HG03439 (cell line): ENCODE measurements around the gene RBKS.
"Not testable (repeated sequence)": the region's sequence is repeated elsewhere in the genome, so short reads cannot be mapped to it uniquely, and the experiment has no call there.

ENCODE experiments used
- ATAC-seq: cut with Tn5 transposase; IDR thresholded peaks from one replicate; pipeline ENCODE4 v1.9.1; 2021; ENCODE audit warnings: mild to moderate bottlenecking, moderate library complexity; ENCODE audit not compliant: unreplicated experiment

The RBKS gene

GRCh38 chr2:27771202-27771547 is 119.0 kb downstream of the RBKS start:
- peak; percentile 8 for ATAC-seq

GRCh38 chr2:27766287-27766661 is 123.9 kb downstream of the RBKS start:
- ATAC-seq = no peak

DNA sequence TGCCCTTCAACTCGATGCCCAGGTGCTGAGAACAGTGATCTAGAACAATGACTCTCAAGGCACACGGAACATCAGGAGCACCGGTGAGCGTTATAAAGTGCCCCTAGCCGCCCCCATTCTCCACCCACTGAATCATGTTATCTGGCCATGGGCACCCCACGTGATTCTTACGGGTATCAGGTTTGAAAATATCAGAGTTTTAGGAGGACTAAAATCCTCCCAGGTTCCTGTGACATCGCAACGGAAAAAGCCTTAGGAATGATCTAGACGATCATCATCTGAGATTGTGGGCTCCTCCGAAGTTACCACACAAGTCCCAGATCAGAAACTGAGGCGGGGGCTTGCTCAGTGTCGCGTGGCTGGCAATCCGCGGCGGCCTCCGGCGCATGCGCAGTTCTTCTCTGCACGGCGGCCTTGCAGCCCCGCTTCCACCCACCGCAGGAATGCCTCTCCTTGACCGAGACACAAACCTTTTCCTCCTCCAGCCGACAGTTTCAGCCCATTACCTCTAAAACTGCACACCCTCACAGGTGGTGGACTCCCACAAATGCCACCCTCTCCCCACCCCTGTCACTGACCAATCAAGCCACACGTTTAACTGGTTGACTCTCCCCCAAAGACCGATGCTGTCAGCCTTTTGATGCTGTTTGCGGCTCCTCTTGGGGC is 124.4 kb downstream of the RBKS start:
- ATAC-seq = no peak

DNA sequence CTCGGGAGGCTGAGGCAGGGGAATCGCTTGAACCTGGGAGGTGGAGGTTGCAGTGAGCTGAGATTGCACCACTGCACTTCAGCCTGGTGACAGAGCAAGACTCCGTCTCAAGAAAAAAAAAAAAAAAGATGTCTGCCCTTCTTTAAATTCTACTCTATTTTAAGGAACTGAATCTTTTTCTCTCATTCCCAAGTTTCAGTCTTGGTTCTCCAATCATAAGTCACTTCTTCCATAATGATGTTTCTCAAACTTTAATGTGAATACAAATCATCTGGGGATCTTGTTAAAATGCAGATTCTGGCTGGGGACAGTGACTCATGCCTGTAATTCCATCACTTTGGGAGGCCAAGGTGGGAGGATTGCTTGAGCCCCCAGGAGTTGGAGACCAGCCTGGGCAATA is 125.7 kb downstream of the RBKS start:
- not testable (repeated sequence) for ATAC-seq

GRCh38 chr2:27763907-27764267 is 126.3 kb downstream of the RBKS start:
- no peak for ATAC-seq

- no peak for ATAC-seq
These were observed 127.0 kb downstream of the RBKS start for GRCh38 chr2:27762951-27763906.

DNA sequence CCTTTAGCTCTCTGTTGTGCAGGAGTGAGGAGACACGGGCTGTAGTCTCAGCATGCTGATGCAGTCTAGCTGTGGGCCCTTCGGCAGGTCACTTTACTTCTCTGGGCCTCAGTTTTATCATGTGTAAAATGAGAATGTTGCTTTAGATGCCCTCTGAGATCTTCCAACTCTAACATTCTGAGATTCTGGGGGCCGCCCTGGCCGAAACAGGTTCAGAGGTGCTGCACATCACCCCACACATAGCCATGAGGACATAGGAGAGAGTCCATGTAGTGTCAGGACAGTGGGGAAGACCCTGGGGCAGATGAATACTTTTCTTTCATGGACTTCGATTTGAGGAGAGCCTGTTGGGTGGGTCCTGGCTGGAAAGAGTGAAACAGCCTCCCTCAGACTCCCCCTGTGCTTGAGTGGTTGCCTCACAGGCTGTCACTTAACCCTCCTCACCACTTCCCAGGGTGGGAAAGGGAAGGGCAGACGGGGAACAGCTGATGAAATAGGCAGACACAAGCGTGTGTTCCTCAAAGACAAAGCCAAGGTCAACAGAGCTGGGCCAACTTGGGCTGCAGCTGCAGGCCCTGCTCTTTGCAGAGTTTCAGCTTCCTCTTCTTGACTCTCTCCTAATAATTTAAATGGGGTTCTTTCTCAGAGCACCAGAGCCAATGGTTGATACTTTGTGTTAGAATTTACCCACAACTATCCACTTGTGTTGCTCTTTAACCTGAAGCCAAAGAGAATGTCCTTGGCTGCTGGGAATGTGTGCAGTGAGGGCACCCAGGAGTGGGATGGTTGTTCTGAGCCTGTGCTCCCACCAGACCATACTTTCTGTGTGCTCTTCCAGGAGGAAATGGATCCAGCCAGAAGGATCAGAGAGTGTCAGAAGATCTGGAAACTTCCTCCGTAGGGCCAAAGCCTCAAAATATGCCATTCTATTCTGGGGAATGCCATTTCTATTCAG is 133.4 kb downstream of the RBKS start:
- ATAC-seq = no peak

- ATAC-seq = no peak
These were observed 134.1 kb downstream of the RBKS start for GRCh38 chr2:27756091-27756490.

DNA sequence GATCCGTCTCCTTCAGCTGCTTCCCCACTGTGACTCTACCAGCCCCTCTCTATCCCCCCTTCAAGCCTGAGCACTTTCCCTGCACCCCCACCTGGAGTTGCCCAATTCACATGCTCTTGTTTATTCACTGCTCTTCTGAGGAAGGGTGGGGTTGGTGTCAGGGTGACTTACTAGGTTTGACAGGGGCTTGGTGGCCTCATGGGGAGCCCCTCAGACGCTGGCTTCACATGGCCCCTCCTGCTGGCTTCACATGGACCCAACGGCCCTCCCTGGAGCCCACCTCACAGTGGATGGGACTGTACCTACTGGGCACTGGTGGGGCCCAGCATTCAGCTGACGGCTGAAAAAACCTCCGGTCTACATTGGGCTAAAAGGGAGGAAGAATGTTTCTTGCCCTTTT is 135.4 kb downstream of the RBKS start:
- ATAC-seq = no peak

DNA sequence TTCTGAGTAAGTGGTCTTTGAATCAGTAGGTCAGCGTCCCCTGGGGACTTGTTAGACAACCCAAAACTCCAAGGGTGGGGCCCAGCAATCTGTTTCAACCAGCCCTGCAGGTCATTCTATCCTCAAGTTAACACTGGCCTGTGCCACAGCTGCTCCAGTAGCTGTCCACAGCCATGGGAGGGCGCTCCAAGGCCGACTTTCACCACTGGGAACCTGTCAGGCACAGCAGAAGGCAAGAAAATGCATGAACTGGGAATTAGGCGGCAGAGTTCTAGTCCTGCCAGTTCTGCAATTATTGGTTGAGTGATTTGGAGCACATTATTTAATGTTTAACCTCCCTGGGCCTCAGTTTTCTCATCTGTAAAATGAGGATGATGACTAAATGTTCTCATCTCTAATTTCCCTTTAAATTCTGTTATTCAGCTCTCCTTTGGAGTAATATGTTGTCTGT is 136.0 kb downstream of the RBKS start:
- no peak for ATAC-seq

DNA sequence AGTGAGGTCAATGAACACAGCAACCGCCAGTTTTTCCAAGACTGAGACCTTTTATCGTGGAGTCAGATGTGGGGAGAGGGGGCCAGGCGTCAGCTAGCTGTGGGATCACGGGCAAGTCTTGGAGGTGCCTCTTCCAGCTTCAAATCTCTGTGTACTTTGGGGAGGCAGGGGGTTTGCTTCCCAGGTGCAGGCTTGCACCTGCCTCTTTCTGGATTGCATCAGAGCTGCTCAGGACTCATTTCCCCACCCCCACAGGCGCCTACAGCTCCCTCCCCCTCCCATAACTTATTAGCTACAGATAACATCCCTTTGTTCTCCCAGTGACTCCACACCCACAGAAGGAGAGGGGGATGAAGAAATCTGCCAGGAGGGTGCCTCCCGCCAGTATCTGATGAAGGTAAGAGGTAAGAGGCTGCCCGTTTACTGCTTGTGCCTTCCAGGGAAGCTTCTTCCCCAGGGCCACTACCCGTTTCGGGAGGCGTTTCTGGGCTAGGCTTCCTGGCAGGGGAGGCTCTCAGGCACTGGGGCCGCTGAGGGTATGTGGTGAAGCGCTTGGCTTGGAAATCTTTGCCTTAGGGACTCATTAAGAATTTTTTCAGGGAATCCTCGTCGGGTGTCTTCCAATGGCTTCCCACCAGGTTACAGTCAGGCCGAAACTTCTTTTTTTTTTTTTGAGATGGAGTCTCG is 137.5 kb downstream of the RBKS start:
- ATAC-seq = no peak

GRCh38 chr2:27751377-27751776 is 138.8 kb downstream of the RBKS start:
- no peak for ATAC-seq

DNA sequence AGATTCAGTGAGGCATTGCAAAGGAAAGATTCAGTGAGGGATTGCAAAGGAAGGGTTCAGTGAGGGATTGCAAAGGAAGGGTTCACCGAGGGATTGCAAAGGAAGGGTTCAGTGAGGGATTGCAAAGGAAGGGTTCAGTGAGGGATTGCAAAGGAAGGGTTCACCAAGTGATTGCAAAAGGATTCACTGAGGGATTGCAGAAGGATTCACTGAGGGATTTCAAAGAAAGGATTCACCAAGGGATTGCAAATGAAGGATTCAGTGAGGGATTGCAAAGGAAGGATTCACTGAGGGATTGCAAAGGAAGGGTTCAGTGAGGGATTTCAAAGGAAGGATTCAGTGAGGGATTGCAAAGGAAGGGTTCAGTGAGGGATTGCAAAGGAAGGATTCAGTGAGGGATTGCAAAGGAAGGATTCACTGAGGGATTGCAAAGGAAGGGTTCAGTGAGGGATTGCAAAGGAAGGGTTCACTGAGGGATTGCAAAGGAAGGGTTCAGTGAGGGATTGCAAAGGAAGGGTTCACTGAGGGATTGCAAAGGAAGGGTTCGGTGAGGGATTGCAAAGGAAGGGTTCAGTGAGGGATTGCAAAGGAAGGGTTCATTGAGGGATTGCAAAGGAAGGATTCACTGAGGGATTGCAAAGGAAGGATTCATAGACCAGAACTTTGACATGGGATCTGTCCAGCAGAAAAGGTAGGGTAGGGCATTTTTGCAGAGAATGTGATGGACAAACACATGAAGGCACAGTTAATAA is 141.2 kb downstream of the RBKS start:
- ATAC-seq = not testable (repeated sequence)

DNA sequence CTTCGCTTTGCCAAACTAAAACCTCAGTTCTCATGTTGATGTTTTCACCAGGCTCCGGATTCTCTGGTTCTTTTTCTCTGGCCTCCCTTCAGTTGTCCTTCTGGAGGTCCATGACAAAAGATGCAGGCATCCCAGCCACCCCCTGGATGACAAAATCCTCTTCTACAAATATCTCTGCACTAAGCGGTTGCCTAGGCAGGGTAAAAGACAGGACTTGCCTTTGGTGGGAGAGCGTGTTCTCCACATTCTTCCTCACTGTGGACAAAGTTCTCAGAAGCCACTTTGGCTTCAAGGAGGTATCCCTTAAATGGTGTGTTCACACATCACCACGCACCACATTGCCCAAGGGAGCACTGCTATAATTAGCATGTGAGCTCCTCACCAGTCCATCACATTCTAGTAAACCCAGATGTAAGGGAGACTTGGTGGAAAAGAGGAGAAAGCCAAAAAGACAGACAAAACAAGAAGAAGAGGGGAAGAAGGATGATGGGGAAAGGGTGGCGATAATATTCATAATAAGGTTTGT is 142.3 kb downstream of the RBKS start:
- ATAC-seq = no peak

DNA sequence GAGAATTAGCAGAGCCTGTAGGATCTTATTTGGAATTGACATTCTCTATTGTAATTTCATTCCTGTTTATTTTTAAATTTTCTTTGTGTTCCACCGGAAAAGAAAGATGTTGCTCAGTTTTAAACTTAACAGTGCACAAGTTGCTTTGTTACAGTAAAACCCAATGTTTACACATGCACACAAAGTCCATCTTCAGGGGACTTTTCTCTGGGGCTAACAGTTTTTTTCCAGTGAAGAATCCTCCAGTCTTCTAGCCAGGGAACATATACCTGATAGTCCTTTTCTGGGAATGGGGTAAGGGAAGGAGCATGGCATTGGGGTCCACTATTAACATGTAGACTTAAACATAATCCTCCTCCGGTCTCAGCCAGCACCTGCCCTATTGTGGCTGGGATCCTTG is 143.9 kb downstream of the RBKS start:
- ATAC-seq = no peak

DNA sequence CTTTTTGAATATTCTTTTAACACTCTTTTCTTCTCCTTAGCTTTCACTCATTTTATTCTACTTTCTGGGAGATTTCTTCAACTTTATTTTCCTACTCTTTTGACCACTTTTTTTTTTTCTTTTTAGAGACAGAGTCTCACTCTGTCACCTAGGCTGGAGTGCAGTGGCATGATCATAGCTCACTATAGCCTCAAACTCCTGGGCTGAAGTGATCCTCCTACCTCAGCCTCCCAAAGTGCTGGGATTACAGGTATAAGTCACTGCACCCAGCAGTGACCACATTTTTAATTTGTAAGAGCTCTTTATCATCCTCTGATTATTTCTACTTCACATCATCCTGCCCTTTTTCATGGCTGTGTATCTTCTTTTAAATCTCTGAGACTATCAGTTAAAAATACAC is 144.7 kb downstream of the RBKS start:
- not testable (repeated sequence) for ATAC-seq

DNA sequence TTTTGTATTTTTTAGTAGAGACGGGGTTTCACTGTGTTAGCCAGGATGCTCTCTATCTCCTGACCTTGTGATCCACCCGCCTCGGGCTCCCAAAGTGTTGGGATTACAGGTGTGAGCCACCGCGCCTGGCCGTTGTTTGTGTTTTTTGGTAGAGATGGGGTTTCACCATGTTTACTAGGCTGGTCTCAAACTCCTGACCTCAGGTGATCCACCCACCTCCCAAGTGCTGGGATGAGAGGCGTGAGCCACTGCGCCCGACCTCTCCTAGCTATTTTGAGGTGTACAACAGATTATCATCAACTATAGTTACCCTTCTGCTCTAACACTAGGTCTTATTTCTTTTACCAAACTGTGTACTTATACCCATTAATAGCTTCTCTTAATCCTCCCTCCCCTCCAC is 147.6 kb downstream of the RBKS start:
- ATAC-seq = no peak

DNA sequence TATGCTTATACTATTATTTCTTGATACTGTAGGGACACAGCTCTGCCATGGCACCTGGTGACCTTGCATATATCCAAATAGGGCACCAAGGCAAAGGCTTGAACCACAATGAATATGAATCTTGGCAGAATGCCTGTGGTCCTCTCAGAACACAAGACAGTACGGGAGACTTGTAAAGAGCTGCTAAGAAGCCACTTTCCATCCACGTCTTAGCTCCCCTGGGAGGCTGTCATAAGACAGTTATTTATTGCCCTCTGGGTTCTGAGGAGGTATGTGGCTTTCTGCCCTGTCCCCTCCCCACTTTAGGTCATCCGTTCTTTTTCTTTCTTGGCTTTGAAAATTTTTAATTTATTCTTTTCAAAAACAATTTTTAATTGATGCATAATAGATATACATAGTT is 148.5 kb downstream of the RBKS start:
- ATAC-seq = no peak

DNA sequence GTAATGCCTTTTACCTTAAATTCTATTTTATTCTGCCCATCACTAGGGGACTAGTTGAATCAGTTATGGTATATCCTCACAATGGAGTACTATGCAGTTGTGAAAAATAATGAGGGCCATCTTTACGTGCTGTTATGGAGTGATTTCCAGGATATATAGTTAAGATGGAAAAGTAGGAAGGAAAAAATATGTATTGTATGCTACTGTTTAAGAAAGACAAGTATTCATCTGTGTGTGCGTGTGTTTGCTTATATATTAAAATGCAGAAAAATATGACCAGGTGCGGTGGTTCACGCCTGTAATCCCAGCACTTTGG is 151.2 kb downstream of the RBKS start:
- no peak for ATAC-seq
